Erythroblast (primary cell): ENCODE measurements around the gene GATAD2B.

ENCODE experiments used
- GATA1 ChIP-seq: IDR thresholded peaks from 2 replicates; pipeline ENCODE4 v1.6.1; 2011; ENCODE audit warnings: low read depth, mild to moderate bottlenecking, control low read depth, low read length, moderate library complexity
- POLR2A ChIP-seq: IDR thresholded peaks from 2 replicates; pipeline ENCODE4 v1.6.1; 2011; ENCODE audit warnings: mild to moderate bottlenecking, low read length

DNA sequence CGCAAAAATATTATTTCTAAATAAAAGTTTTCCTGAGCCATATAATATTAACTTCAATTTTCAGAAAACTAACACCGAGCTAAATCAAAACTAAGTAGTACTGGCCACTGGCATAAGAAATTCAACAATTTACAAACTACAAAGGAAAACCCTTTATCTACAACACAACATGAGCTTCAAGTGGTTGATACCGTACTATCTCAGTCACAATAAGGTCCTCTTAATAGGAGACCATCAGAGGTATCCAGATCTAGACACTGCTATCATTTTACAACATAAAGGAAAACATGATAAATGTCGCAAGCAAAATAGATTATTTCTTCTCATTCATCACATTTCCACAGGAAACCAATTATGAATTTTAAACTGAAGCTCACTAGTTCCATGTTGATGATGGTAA is 39.5 kb downstream of the GATAD2B start:
- no peak for TF ChIP-seq POLR2A
- no peak for TF ChIP-seq GATA1
